CD4-positive, alpha-beta T cell treated with Interleukin-17A for 1 hour (primary cell): ENCODE measurements around the gene CENPX.

Source experiments
- DNase-seq: peaks from one replicate; pipeline ENCODE4 v3.0.0-alpha.2; 2020

CENPX gene

GRCh38 chr17:82022310-82022980, at the start of gene CENPX:
TSS of gene CENPX (minus strand) at chr17:82022878. CDS start at chr17:82022861, 17 bp downstream.
- no peak for DNase-seq

- no peak for DNase-seq
These were observed 47.9 kb upstream of the CENPX start for GRCh38 chr17:82070611-82071010.

GRCh38 chr17:82065638-82066303, 43.1 kb upstream of the CENPX start, which contains the start of gene DUS1L:
TSS of gene DUS1L (minus strand) at chr17:82065804. CDS start at chr17:82065059, 745 bp downstream.
- peak; percentile 75 for DNase-seq

GRCh38 chr17:82065193-82065637, 42.5 kb upstream of the CENPX start:
- DNase-seq, result no peak

- no peak for DNase-seq
These were observed 41.9 kb upstream of the CENPX start for GRCh38 chr17:82064433-82065192.

- no peak for DNase-seq
These were observed 41.0 kb upstream of the CENPX start for GRCh38 chr17:82063424-82064415.

GRCh38 chr17:82062984-82063368, 40.3 kb upstream of the CENPX start:
- DNase-seq, result no peak

- DNase-seq, result no peak
These were observed 39.7 kb upstream of the CENPX start for GRCh38 chr17:82062076-82062983.

- DNase-seq, result no peak
These were observed 38.6 kb upstream of the CENPX start for GRCh38 chr17:82061047-82061925.

GRCh38 chr17:82060614-82061013, 37.9 kb upstream of the CENPX start:
- no peak for DNase-seq

- DNase-seq, result no peak
These were observed 37.3 kb upstream of the CENPX start for GRCh38 chr17:82060001-82060380.

- no peak for DNase-seq
These were observed 36.8 kb upstream of the CENPX start for GRCh38 chr17:82059272-82060000.

- DNase-seq, result no peak
These were observed 36.2 kb upstream of the CENPX start for GRCh38 chr17:82058855-82059249.

- DNase-seq, result no peak
These were observed 35.7 kb upstream of the CENPX start for GRCh38 chr17:82058230-82058854.

- DNase-seq, result no peak
These were observed 34.3 kb upstream of the CENPX start for GRCh38 chr17:82056729-82057621.

GRCh38 chr17:82055965-82056728, 33.5 kb upstream of the CENPX start:
- DNase-seq, result no peak
